ENCODE data around the gene SH3PXD2B.
"Not testable (repeated sequence)": the region's sequence is repeated elsewhere in the genome, so short reads cannot be mapped to it uniquely, and the experiment has no call there.

SH3PXD2B gene

GRCh38 chr5:172370237-172370640 lies 84.1 kb downstream of the SH3PXD2B start:
- no peak for DNase-seq (ENCODE audit: low read depth, low spot score)

- not testable (repeated sequence) for DNase-seq (ENCODE audit: low read depth, low spot score)
Observed at GRCh38 chr5:172368699-172369098, 85.6 kb downstream of the SH3PXD2B start.

- DNase-seq (ENCODE audit: low read depth, low spot score): no peak
Observed at GRCh38 chr5:172365948-172366608, 88.2 kb downstream of the SH3PXD2B start.

GRCh38 chr5:172364773-172365172 lies 89.6 kb downstream of the SH3PXD2B start:
- DNase-seq (ENCODE audit: low read depth, low spot score): no peak

GRCh38 chr5:172362755-172363154 lies 91.6 kb downstream of the SH3PXD2B start:
- DNase-seq (ENCODE audit: low read depth, low spot score): no peak

- DNase-seq (ENCODE audit: low read depth, low spot score): no peak
Observed at GRCh38 chr5:172361566-172362238, 92.6 kb downstream of the SH3PXD2B start.

- DNase-seq (ENCODE audit: low read depth, low spot score): no peak
Observed at GRCh38 chr5:172358345-172358744, 96.0 kb downstream of the SH3PXD2B start.

GRCh38 chr5:172356527-172356926 lies 97.8 kb downstream of the SH3PXD2B start:
- no peak for DNase-seq (ENCODE audit: low read depth, low spot score)

GRCh38 chr5:172356047-172356446 lies 98.3 kb downstream of the SH3PXD2B start:
- no peak for DNase-seq (ENCODE audit: low read depth, low spot score)

GRCh38 chr5:172353846-172354245 lies 100.5 kb downstream of the SH3PXD2B start:
- DNase-seq (ENCODE audit: low read depth, low spot score): no peak

- DNase-seq (ENCODE audit: low read depth, low spot score): no peak
Observed at GRCh38 chr5:172353271-172353812, 101.0 kb downstream of the SH3PXD2B start.

- not testable (repeated sequence) for DNase-seq (ENCODE audit: low read depth, low spot score)
Observed at GRCh38 chr5:172352526-172352925, 101.8 kb downstream of the SH3PXD2B start.

- no peak for DNase-seq (ENCODE audit: low read depth, low spot score)
Observed at GRCh38 chr5:172351240-172351778, 103.0 kb downstream of the SH3PXD2B start.

GRCh38 chr5:172350212-172351181 lies 103.8 kb downstream of the SH3PXD2B start:
- no peak for DNase-seq (ENCODE audit: low read depth, low spot score)

GRCh38 chr5:172348733-172349132 lies 105.6 kb downstream of the SH3PXD2B start:
- not testable (repeated sequence) for DNase-seq (ENCODE audit: low read depth, low spot score)

GRCh38 chr5:172348084-172348483 lies 106.2 kb downstream of the SH3PXD2B start:
- no peak for DNase-seq (ENCODE audit: low read depth, low spot score)

- no peak for DNase-seq (ENCODE audit: low read depth, low spot score)
Observed at GRCh38 chr5:172347496-172348052, 106.8 kb downstream of the SH3PXD2B start.

GRCh38 chr5:172345881-172346280 lies 108.4 kb downstream of the SH3PXD2B start:
- no peak for DNase-seq (ENCODE audit: low read depth, low spot score)

GRCh38 chr5:172344855-172345409 lies 109.4 kb downstream of the SH3PXD2B start:
- no peak for DNase-seq (ENCODE audit: low read depth, low spot score)

GRCh38 chr5:172343741-172344140 lies 110.6 kb downstream of the SH3PXD2B start:
- DNase-seq (ENCODE audit: low read depth, low spot score): no peak

- no peak for DNase-seq (ENCODE audit: low read depth, low spot score)
Observed at GRCh38 chr5:172342918-172343317, 111.4 kb downstream of the SH3PXD2B start.

Data from activated naive CD8-positive, alpha-beta T cell treated with anti-CD3 and anti-CD28 coated beads, Interleukin-2, amount 50 U/mL, for 16 hours (primary cell).